Uterus (tissue), 2 donors: ENCODE data around the gene TSPAN9.

Experiments used
- CTCF ChIP-seq, 4 experiments: fragments of 200-600 bp in 2 of 4; fragments of 450-650 bp in 2 of 4; sonication (generic) in 2 of 4; IDR thresholded peaks; one replicate each; pipeline ENCODE4 v1.5.1; 2016 to 2019; ENCODE audit warnings: antibody characterized with exemption in 4 of 4, mild to moderate bottlenecking in 2 of 4, moderate library complexity in 1 of 4
- POLR2A ChIP-seq, 2 donors: fragments of 450-650 bp; IDR thresholded peaks; one replicate each; pipeline ENCODE4 v1.6.1; 2016; ENCODE audit warnings: antibody characterized with exemption in 2 of 2, mild to moderate bottlenecking in 1 of 2, moderate library complexity in 1 of 2

GRCh38 chr12:3216726-3217682, 139.8 kb downstream of the TSPAN9 start:
- TF ChIP-seq CTCF (IDR thresholded peaks at IDR 0.05) (no peak), POLR2A (IDR thresholded peaks at IDR 0.05) (no peak)
